HCT116 (cell line): ENCODE measurements around the gene MRPL41. TPM values are rescaled to one million over a fixed set of nuclear protein-coding genes. Genes with fewer than 3 reads are reported as not detected.

Experiments used
- ATAC-seq: fragments of 200-7000 bp; cut with Tn5 transposase; 2 replicates; pipeline ENCODE4 v1.9.1; 2020; ENCODE audit warnings: mild to moderate bottlenecking, moderate library complexity
- BruUV-seq: library from RNA; stranded (reverse); fragments of 400-500 nt; replicated peaks from 2 replicates; lab custom pipeline; 2021; lab: Mats Ljungman, UMichigan
- CTCF ChIA-PET: fragments of 300-600 bp; sonication (Branson Sonifier 250); formaldehyde crosslinking; loops from one replicate; lab custom pipeline; 2021; ENCODE audit warnings: antibody characterized with exemption; lab: Charles Lee
- POLR2A ChIA-PET: fragments of 300-600, 350-600 bp; sonication (Branson Sonifier 250); formaldehyde crosslinking; loops from one replicate; lab custom pipeline; 2021; ENCODE audit warnings: antibody characterized with exemption; lab: Charles Lee
- RAD21 ChIA-PET, 2 experiments: fragments of 300-600 bp; sonication (Branson Sonifier 250); formaldehyde crosslinking; loops; one replicate each; lab custom pipeline; 2023; ENCODE audit warnings: low total read pairs in 2 of 2; ENCODE audit not compliant: uncharacterized antibody in 2 of 2, unreplicated experiment in 2 of 2, low non-redundant PET in 1 of 2; lab: Charles Lee
- DNase-seq: peaks from one replicate; pipeline ENCODE4 v3.0.0-alpha.2; 2010; ENCODE audit warnings: low read depth, low spot score
- H2AFZ ChIP-seq: fragments of 200-600 bp; shearing (Covaris generic), sonication (generic); 2 replicates; pipeline ENCODE4 v1.6.1; 2017; ENCODE audit warnings: low read depth, mixed run types, mixed read lengths, antibody characterized with exemption, low read length; ENCODE audit not compliant: poor library complexity, severe bottlenecking
- H3K27ac ChIP-seq: 2 replicates; pipeline ENCODE4 v1.5.1; 2012; ENCODE audit warnings: low read depth, low read length
- H3K27me3 ChIP-seq: fragments of 200-600 bp; sonication (generic); 2 replicates; pipeline ENCODE4 v1.6.1; 2016; ENCODE audit warnings: mixed run types, low read length, mixed read lengths; ENCODE audit not compliant: insufficient read depth
- H3K36me3 ChIP-seq, 2 experiments: fragments of 200-500 bp in 1 of 2; fragments of 200-600 bp in 1 of 2; sonication (Bioruptor generic) in 1 of 2; sonication (generic) in 1 of 2; 2 replicates each; pipeline versions ENCODE4 v1.5.1 to v1.6.1; 2014 to 2016; ENCODE audit warnings: low read length in 2 of 2, inconsistent platforms in 1 of 2, mixed read lengths in 1 of 2, mixed run types in 1 of 2; ENCODE audit not compliant: insufficient read depth in 2 of 2, control insufficient read depth in 1 of 2
- H3K4me1 ChIP-seq, 2 experiments: fragments of 200-600 bp in 1 of 2; sonication (generic) in 1 of 2; 2 replicates each; pipeline versions ENCODE4 v1.5.1 to v1.6.1; 2012 to 2017; ENCODE audit warnings: low read length in 2 of 2, inconsistent platforms in 1 of 2, mild to moderate bottlenecking in 1 of 2, mixed read lengths in 1 of 2, mixed run types in 1 of 2, moderate library complexity in 1 of 2; ENCODE audit not compliant: insufficient read depth in 2 of 2, control insufficient read depth in 1 of 2
- H3K4me2 ChIP-seq: fragments of 200-600 bp; sonication (generic); 2 replicates; pipeline ENCODE4 v1.6.1; 2017; ENCODE audit warnings: mixed run types, low read length, mixed read lengths
- H3K4me3 ChIP-seq, 2 experiments: fragments of 200-600 bp in 1 of 2; sonication (generic) in 1 of 2; replicated peaks in 1 of 2; 2 replicates each; pipeline ENCODE4 v1.5.1; 2011 to 2016; ENCODE audit warnings: low read length in 2 of 2, control low read depth in 1 of 2, low read depth in 1 of 2, mild to moderate bottlenecking in 1 of 2, mixed read lengths in 1 of 2, mixed run types in 1 of 2
- H3K79me2 ChIP-seq: fragments of 200-600 bp; sonication (generic); 2 replicates; pipeline ENCODE4 v1.6.1; 2017; ENCODE audit warnings: mild to moderate bottlenecking, mixed run types, low read length, moderate library complexity, mixed read lengths; ENCODE audit not compliant: insufficient read depth
- H3K9ac ChIP-seq: fragments of 200-600 bp; sonication (generic); 2 replicates; pipeline ENCODE4 v1.6.1; 2016; ENCODE audit warnings: low read length, mixed read lengths
- H3K9me2 ChIP-seq: fragments of 200-600 bp; sonication (generic), shearing (Covaris generic); 2 replicates; pipeline ENCODE4 v1.6.1; 2017; ENCODE audit warnings: mixed run types, mild to moderate bottlenecking, moderate library complexity; ENCODE audit not compliant: insufficient read depth
- H3K9me3 ChIP-seq, 2 experiments: fragments of 200-500 bp in 1 of 2; fragments of 200-600 bp in 1 of 2; sonication (Bioruptor generic) in 1 of 2; sonication (generic) in 1 of 2; 2 replicates each; pipeline ENCODE4 v1.6.1; 2014 to 2017; ENCODE audit warnings: low read length in 2 of 2, mixed read lengths in 2 of 2, inconsistent platforms in 1 of 2, low read depth in 1 of 2, mild to moderate bottlenecking in 1 of 2, mixed run types in 1 of 2, moderate library complexity in 1 of 2; ENCODE audit not compliant: control insufficient read depth in 1 of 2, insufficient read depth in 1 of 2
- H4K20me1 ChIP-seq: fragments of 200-600 bp; sonication (generic), shearing (Covaris generic); 2 replicates; pipeline ENCODE4 v1.6.1; 2017; ENCODE audit warnings: mixed run types, mild to moderate bottlenecking, moderate library complexity; ENCODE audit not compliant: insufficient read depth
- ATF3 ChIP-seq: IDR thresholded peaks from 2 replicates; pipeline ENCODE4 v1.6.1; 2012
- CBX3 ChIP-seq: IDR thresholded peaks from 2 replicates; pipeline ENCODE4 v1.6.1; 2012; ENCODE audit warnings: low read depth
- CEBPB ChIP-seq: IDR thresholded peaks from 2 replicates; pipeline ENCODE4 v1.6.1; 2012; ENCODE audit warnings: low read depth
- CTCF ChIP-seq, 3 experiments: fragments of 200-600 bp in 1 of 3; sonication (generic) in 1 of 3; IDR thresholded peaks in 2 of 3; conservative IDR thresholded peaks in 1 of 3; 2 replicates each; pipeline ENCODE4 v1.5.1; 2012 to 2017; ENCODE audit warnings: low read depth in 2 of 3, low read length in 2 of 3, antibody characterized with exemption in 1 of 3, borderline replicate concordance in 1 of 3, control low read depth in 1 of 3, mild to moderate bottlenecking in 1 of 3, mixed read lengths in 1 of 3, mixed run types in 1 of 3, moderate library complexity in 1 of 3; ENCODE audit not compliant: insufficient read depth in 1 of 3
- ELF1 ChIP-seq: IDR thresholded peaks from 2 replicates; pipeline ENCODE4 v1.6.1; 2012; ENCODE audit warnings: low read depth, borderline replicate concordance
- EZH2 ChIP-seq: fragments of 200-600 bp; sonication (generic); IDR thresholded peaks from 2 replicates; pipeline ENCODE4 v1.6.1; 2017; ENCODE audit warnings: antibody characterized with exemption, mixed run types
- JUND ChIP-seq: IDR thresholded peaks from 2 replicates; pipeline ENCODE4 v1.6.1; 2012
- MAX ChIP-seq: IDR thresholded peaks from 2 replicates; pipeline ENCODE4 v1.6.1; 2012
- POLR2A ChIP-seq: IDR thresholded peaks from 2 replicates; pipeline ENCODE4 v1.7.0; 2011; ENCODE audit warnings: borderline replicate concordance; ENCODE audit not compliant: insufficient read depth, insufficient read length; ENCODE audit errors: extremely low read depth
- POLR2AphosphoS5 ChIP-seq: IDR thresholded peaks from 2 replicates; pipeline ENCODE4 v1.6.1; 2011; ENCODE audit warnings: mild to moderate bottlenecking, low read depth, low read length, moderate library complexity
- RAD21 ChIP-seq: IDR thresholded peaks from 2 replicates; pipeline ENCODE4 v1.6.1; 2012; ENCODE audit warnings: low read depth, mild to moderate bottlenecking
- REST ChIP-seq: IDR thresholded peaks from 2 replicates; pipeline ENCODE4 v1.6.1; 2012; ENCODE audit warnings: low read depth
- SIN3A ChIP-seq: IDR thresholded peaks from 2 replicates; pipeline ENCODE4 v1.6.1; 2012; ENCODE audit warnings: low read depth
- SP1 ChIP-seq: IDR thresholded peaks from 2 replicates; pipeline ENCODE4 v1.6.1; 2012; ENCODE audit warnings: low read depth
- TCF7L2 ChIP-seq: IDR thresholded peaks from 2 replicates; pipeline ENCODE4 v1.7.0; 2011; ENCODE audit warnings: borderline replicate concordance, inconsistent platforms; ENCODE audit not compliant: insufficient read depth, insufficient read length; ENCODE audit errors: extremely low read depth
- YY1 ChIP-seq: IDR thresholded peaks from 2 replicates; pipeline ENCODE4 v1.6.1; 2011; ENCODE audit warnings: low read length, low read depth, moderate library complexity, mild to moderate bottlenecking; ENCODE audit not compliant: insufficient replicate concordance; ENCODE audit errors: extremely low read depth
- ZBTB33 ChIP-seq: IDR thresholded peaks from 2 replicates; pipeline ENCODE4 v1.6.1; 2011; ENCODE audit warnings: mild to moderate bottlenecking, low read length, moderate library complexity; ENCODE audit not compliant: insufficient replicate concordance; ENCODE audit errors: extremely low read depth
- ZFX ChIP-seq: fragments of 450-650 bp; IDR thresholded peaks from 2 replicates; pipeline ENCODE4 v1.6.1; 2017
- ZNF274 ChIP-seq: fragments of 200-500 bp; sonication (Bioruptor generic); IDR thresholded peaks from 2 replicates; pipeline ENCODE4 v1.6.1; 2014; ENCODE audit warnings: mild to moderate bottlenecking, low read depth, low read length, inconsistent platforms
- intact Hi-C: fragments of 100-400 bp; cut with micrococcal nuclease; formaldehyde crosslinking; loops from 2 replicates; pipeline ENCODE4 v1.10.0; 2022
- total RNA-seq: library from RNA; stranded (reverse); gene quantifications from one replicate; pipeline ENCODE4 v1.2.1, GENCODE V29; 2021; ENCODE audit not compliant: unreplicated experiment

Gene MRPL41
- total RNA-seq, 1 experiment from 2014 or later: 69.5 TPM

- Histone ChIP-seq H3K27me3 (no peaks in the 10 kb centered on the region), H3K9me3 (no peaks in the 10 kb centered on the region), H3K79me2 (no peaks in the 10 kb centered on the region), H3K36me3 (no peaks in the 10 kb centered on the region), H3K4me2 (no peak overlapping the region), H4K20me1 (no peaks in the 10 kb centered on the region), H3K9me2 (no peaks in the 10 kb centered on the region), H3K9ac (no peak overlapping the region), H3K27ac (no peak overlapping the region), H2AFZ (no peak overlapping the region), H3K4me3 (no peak overlapping the region), H3K4me1 (no peaks in the 10 kb centered on the region)
- ChIA-PET RAD21 (no interaction called here), POLR2A (no interaction called here), CTCF (no interaction called here)
- DNase-seq (no peak), ATAC-seq (no peak)
- intact Hi-C loops: no loop called here
- TF ChIP-seq POLR2AphosphoS5: no peak
- no peak for TF ChIP-seq ATF3
- no peak for TF ChIP-seq ZBTB33
- no peak for TF ChIP-seq POLR2A
- TF ChIP-seq JUND: no peak
- TF ChIP-seq MAX: no peak
- TF ChIP-seq CBX3: no peak
- no peak for TF ChIP-seq SP1
- TF ChIP-seq CTCF (IDR thresholded peaks at IDR 0.05 in 2 of 3, conservative IDR thresholded peaks at IDR 0.05 in 1 of 3; ENCODE audit: borderline replicate concordance in 1 of 3, insufficient read depth in 1 of 3, low read depth in 2 of 3, low read length in 2 of 3): no peak
- TF ChIP-seq ZNF274: no peak
- no peak for TF ChIP-seq REST
- no peak for TF ChIP-seq CEBPB
- TF ChIP-seq ELF1: no peak
- TF ChIP-seq ZFX: no peak
- no peak for TF ChIP-seq SIN3A
- TF ChIP-seq EZH2: no peak
- no peak for TF ChIP-seq RAD21
- TF ChIP-seq TCF7L2: no peak
- TF ChIP-seq YY1: no peak
- BruUV-seq: no TSS peak
Observed at GRCh38 chr9:137514691-137515337, 36.9 kb upstream of the MRPL41 start.
